ENCODE results near the gene FMR1NB.

The FMR1NB gene

DNA sequence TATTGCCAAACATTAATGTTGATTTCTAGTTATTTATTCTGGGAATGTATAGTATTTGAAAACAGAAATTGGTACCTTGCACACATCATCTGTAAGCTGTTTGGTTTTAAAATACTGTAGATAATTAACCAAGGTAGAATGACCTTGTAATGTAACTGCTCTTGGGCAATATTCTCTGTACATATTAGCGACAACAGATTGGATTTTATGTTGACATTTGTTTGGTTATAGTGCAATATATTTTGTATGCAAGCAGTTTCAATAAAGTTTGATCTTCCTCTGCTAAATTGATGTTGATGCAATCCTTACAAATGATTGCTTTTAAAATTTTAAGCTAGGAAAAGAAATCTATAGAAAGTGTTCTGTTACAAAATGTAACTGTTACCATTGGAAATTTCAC, 30.8 kb upstream of the FMR1NB start:
- no peak overlapping the region for H3K27ac ChIP-seq
- peaks cover 0 to 20% (median 9%) of the 10 kb centered on the region in 3 donors for H3K36me3 ChIP-seq
- H3K4me1 ChIP-seq = no peaks in the 10 kb centered on the region
- no peaks in the 10 kb centered on the region for H3K27me3 ChIP-seq
- H3K4me3 ChIP-seq = no peak overlapping the region
- intact Hi-C loops (cut with DNase I; ENCODE audit: low total_unique reads) = no loop called here
- TF ChIP-seq, protein P1, sequence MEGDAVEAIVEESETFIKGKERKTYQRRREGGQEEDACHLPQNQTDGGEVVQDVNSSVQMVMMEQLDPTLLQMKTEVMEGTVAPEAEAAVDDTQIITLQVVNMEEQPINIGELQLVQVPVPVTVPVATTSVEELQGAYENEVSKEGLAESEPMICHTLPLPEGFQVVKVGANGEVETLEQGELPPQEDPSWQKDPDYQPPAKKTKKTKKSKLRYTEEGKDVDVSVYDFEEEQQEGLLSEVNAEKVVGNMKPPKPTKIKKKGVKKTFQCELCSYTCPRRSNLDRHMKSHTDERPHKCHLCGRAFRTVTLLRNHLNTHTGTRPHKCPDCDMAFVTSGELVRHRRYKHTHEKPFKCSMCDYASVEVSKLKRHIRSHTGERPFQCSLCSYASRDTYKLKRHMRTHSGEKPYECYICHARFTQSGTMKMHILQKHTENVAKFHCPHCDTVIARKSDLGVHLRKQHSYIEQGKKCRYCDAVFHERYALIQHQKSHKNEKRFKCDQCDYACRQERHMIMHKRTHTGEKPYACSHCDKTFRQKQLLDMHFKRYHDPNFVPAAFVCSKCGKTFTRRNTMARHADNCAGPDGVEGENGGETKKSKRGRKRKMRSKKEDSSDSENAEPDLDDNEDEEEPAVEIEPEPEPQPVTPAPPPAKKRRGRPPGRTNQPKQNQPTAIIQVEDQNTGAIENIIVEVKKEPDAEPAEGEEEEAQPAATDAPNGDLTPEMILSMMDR (IDR thresholded peaks at IDR 0.05) = no peak
- no peaks in the 10 kb centered on the region for H3K9me3 ChIP-seq
- DNase-seq = no peak

DNA sequence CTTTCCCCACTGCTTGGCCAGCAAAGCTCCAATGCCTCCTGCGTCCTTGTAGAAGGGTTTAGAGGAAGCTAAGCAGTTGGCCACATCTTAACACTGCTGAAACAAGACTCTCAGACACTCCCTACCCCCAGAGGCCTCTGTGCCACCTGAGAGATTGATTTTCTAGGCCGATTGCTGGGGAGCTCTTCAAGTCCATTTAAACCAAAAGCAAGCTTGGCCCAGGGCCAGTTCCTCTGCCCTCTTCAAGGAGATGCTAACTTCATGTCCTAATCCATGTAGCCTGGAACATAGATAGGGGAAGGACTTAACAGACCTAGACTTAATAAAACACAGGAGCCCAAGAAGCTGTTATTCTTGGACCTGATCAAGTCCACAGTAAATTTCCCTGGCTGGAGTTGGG, 27.2 kb upstream of the FMR1NB start:
- peak in 1 of 2 donors; percentile 24 for DNase-seq
- intact Hi-C loops (cut with DNase I; ENCODE audit: low total_unique reads) = no loop called here
- H3K27ac ChIP-seq = no peak overlapping the region
- no peak overlapping the region for H3K4me3 ChIP-seq
- TF ChIP-seq, protein P1 (IDR thresholded peaks at IDR 0.05) = no peak
- no peaks in the 10 kb centered on the region for H3K9me3 ChIP-seq
- H3K36me3 ChIP-seq = no peaks in the 10 kb centered on the region
- no peaks in the 10 kb centered on the region for H3K4me1 ChIP-seq
- H3K27me3 ChIP-seq = no peaks in the 10 kb centered on the region

DNA sequence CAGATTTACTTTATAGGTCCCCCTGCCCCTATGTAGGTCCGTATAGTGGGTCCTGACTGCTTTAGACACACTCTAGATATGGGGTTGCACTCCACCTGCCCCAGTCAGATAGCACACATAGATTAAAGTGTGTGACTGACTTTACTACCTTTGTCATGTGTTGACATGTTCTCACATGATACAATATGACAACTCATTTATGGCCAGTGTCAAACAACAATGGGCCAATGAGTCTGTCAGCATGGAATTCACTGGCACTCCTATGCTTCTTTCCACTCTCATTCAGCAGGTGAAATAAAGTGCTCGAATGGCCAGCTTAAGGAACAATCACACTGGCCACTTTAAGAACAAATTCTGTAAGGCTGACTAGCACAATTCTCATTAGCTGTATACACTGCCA, 23.8 kb upstream of the FMR1NB start:
- intact Hi-C loops (cut with DNase I; ENCODE audit: low total_unique reads) = no loop called here
- no peaks in the 10 kb centered on the region for H3K36me3 ChIP-seq
- no peaks in the 10 kb centered on the region for H3K9me3 ChIP-seq
- DNase-seq = no peak
- H3K4me3 ChIP-seq = no peak overlapping the region
- TF ChIP-seq, protein P1 (IDR thresholded peaks at IDR 0.05) = no peak
- no peaks in the 10 kb centered on the region for H3K27me3 ChIP-seq
- no peak overlapping the region for H3K27ac ChIP-seq
- no peaks in the 10 kb centered on the region for H3K4me1 ChIP-seq

DNA sequence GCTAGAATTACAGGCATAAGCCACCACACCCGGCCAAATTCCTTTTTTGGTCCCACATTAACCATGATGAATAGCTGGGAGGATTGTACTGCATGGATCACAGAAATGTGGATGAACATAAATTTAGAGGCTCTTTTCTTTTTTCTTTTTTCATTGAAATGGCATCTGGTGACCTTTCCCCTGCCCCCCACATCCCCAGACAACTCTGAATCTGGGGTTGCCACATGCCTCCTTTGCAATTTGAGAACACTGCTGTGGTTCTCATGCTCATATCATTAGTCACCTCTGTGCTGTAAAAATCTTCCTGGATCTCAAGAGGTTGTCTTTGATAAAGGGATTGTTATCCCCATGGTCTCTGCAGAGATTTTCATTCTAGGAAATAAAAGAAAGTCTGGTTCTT, 22.8 kb upstream of the FMR1NB start:
- no peaks in the 10 kb centered on the region for H3K36me3 ChIP-seq
- no peaks in the 10 kb centered on the region for H3K27me3 ChIP-seq
- no peaks in the 10 kb centered on the region for H3K4me1 ChIP-seq
- no peak overlapping the region for H3K4me3 ChIP-seq
- H3K27ac ChIP-seq = no peak overlapping the region
- intact Hi-C loops (cut with DNase I; ENCODE audit: low total_unique reads) = no loop called here
- no peaks in the 10 kb centered on the region for H3K9me3 ChIP-seq
- TF ChIP-seq, protein P1 (IDR thresholded peaks at IDR 0.05) = no peak
- DNase-seq = no peak

DNA sequence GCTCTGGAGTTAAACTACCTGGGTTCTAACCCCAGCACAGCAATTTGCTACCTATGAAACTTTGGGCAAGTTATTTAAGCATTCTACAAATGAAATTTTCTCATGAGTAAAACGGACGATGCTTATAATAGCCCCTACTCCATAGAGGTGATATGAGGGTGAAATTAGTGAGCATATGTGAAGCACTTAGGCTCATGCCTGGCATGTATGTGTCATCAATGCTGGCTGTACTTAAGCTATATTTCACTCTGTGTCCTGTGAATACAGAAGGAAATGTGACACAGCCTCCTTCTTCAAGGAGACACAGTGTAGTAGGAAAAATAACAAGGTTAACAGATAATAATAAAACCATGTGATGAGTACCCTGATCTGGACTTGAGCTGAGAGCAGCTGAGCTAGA, 20.4 kb upstream of the FMR1NB start:
- TF ChIP-seq, protein P1 (IDR thresholded peaks at IDR 0.05) = no peak
- H3K4me3 ChIP-seq = no peak overlapping the region
- intact Hi-C loops (cut with DNase I; ENCODE audit: low total_unique reads) = no loop called here
- H3K27ac ChIP-seq = no peak overlapping the region
- H3K27me3 ChIP-seq = no peaks in the 10 kb centered on the region
- H3K36me3 ChIP-seq = no peaks in the 10 kb centered on the region
- DNase-seq = no peak
- no peaks in the 10 kb centered on the region for H3K4me1 ChIP-seq
- no peaks in the 10 kb centered on the region for H3K9me3 ChIP-seq

DNA sequence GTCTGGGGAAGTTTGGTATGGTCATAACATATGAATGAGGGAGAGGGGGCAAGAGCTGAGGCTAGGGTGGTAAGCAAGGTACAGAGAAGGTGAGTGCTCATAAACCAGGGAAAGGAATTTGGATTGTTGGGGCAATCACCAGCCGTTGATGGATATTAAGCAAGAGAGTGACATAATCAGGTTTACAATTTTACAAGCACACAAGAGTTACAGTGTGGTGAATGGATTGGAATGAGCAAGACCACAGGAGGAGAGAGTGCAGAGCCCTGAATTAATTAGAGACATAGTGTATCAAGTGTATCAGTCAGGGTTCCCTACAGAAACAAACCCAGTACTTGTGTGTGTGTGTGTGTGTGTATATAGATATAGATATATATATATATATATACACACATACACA, 18.7 kb upstream of the FMR1NB start:
- H3K4me1 ChIP-seq = no peaks in the 10 kb centered on the region
- TF ChIP-seq, protein P1 (IDR thresholded peaks at IDR 0.05) = no peak
- H3K36me3 ChIP-seq = no peaks in the 10 kb centered on the region
- H3K27ac ChIP-seq = no peak overlapping the region
- no peak overlapping the region for H3K4me3 ChIP-seq
- no peak for DNase-seq
- no peaks in the 10 kb centered on the region for H3K9me3 ChIP-seq
- intact Hi-C loops (cut with DNase I; ENCODE audit: low total_unique reads) = no loop called here
- no peaks in the 10 kb centered on the region for H3K27me3 ChIP-seq
